NT2/D1 (cell line): Measurements from ENCODE around the gene ICOSLG.

Experiments
- DNase-seq: peaks from one replicate; pipeline ENCODE4 v3.0.0-alpha.2; 2011; ENCODE audit warnings: low read depth, low spot score
- H3K27me3 ChIP-seq: 2 replicates; pipeline ENCODE4 v1.6.0; 2011; ENCODE audit warnings: mild to moderate bottlenecking; ENCODE audit not compliant: insufficient read length, insufficient read depth
- H3K36me3 ChIP-seq: 2 replicates; pipeline ENCODE4 v1.6.1; 2011; ENCODE audit warnings: mild to moderate bottlenecking, low read length, mixed read lengths; ENCODE audit not compliant: insufficient read depth, insufficient read length
- H3K4me1 ChIP-seq: 2 replicates; pipeline ENCODE4 v1.5.1; 2011; ENCODE audit not compliant: insufficient read depth, insufficient read length
- H3K4me3 ChIP-seq: 2 replicates; pipeline ENCODE4 v1.5.1; 2011; ENCODE audit warnings: low read depth; ENCODE audit not compliant: insufficient read length
- H3K9ac ChIP-seq: 2 replicates; pipeline ENCODE4 v1.6.0; 2011; ENCODE audit warnings: low read depth; ENCODE audit not compliant: insufficient read length
- H3K9me3 ChIP-seq: 2 replicates; pipeline ENCODE4 v1.5.1; 2011; ENCODE audit warnings: mild to moderate bottlenecking, low read length; ENCODE audit not compliant: insufficient read depth
- SUZ12 ChIP-seq: IDR thresholded peaks from 2 replicates; pipeline ENCODE4 v1.6.1; 2011; ENCODE audit not compliant: insufficient read length, insufficient read depth; ENCODE audit errors: extremely low read depth
- YY1 ChIP-seq: IDR thresholded peaks from 2 replicates; pipeline ENCODE4 v1.6.1; 2011; ENCODE audit not compliant: insufficient read length, insufficient read depth
- ZNF274 ChIP-seq: IDR thresholded peaks from 2 replicates; pipeline ENCODE4 v1.6.1; 2011; ENCODE audit warnings: mild to moderate bottlenecking, low read depth, low read length

The ICOSLG gene

DNA sequence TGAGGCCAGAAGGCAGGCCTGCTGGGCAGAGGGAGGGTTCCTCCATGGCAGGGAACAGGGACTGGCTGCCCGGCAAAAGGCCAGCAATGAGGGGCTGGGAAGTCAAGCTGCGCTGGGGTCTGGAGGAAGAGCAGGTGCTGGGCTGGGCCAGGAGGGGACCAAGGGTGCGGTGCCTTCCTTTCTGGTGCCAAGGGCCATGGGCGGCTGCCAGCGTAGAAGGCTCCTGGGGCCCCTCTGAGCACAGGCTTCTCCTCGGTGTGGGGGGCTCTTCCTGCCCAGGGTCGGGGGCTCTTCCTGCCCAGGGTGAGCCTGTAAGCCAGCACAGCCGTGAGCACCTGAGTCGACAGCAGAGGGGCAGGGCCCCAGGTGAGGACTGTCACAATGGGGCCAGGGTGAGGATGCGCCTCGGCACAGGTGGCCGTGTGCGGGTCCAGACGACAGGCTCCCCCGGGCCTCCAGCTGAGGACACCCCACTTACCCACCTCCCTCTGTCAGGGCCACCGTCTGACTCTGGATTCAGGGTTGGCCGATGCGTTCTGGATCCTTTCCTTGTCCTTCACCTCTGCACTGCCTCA is 31.6 kb upstream of the ICOSLG start:
- DNase-seq, result no peak

GRCh38 chr21:44271558-44272283 is 31.0 kb upstream of the ICOSLG start:
- no peak for DNase-seq
- Histone ChIP-seq H3K27me3 (no peaks in the 10 kb centered on the region), H3K9me3 (0 out of 2 replicates have a peak, but pooled peaks cover 4% of the 10 kb centered on the region), H3K4me3 (no peak overlapping the region), H3K9ac (no peak overlapping the region), H3K4me1 (peaks cover 7% of the 10 kb centered on the region), H3K36me3 (no peaks in the 10 kb centered on the region)
- TF ChIP-seq ZNF274 (no peak), YY1 (no peak), SUZ12 (no peak)

More for the DNA sequence above, 31.6 kb upstream of the ICOSLG start:
- Histone ChIP-seq H3K36me3 (no peaks in the 10 kb centered on the region), H3K4me3 (no peak overlapping the region), H3K4me1 (peaks cover 7% of the 10 kb centered on the region), H3K27me3 (no peaks in the 10 kb centered on the region), H3K9me3 (0 out of 2 replicates have a peak, but pooled peaks cover 4% of the 10 kb centered on the region), H3K9ac (no peak overlapping the region)
- no peak for TF ChIP-seq YY1
- no peak for TF ChIP-seq SUZ12
- no peak for TF ChIP-seq ZNF274

DNA sequence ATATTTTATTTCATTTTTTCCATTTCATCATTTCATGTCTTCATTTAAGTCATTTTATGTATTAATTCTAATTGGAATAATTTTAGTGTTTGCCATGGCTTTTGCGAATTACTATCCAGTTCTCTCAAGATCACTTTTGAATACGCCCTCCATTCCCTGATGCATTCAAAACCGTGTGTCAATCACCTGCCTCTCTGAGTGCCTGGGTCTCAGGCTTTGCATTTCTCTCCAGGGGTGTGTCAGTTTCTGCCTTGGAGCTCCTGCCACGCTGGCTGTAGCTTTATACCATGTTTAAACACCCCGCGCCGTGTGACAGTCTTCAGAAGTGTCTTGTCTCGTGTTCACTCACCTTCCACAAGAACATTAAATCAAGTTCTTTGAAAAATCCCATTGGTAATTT is 28.3 kb upstream of the ICOSLG start:
- H3K27me3 ChIP-seq, result no peaks in the 10 kb centered on the region
- H3K36me3 ChIP-seq, result no peaks in the 10 kb centered on the region
- no peaks in the 10 kb centered on the region for H3K9me3 ChIP-seq
- H3K4me1 ChIP-seq, result peaks cover 12% of the 10 kb centered on the region
- H3K4me3 ChIP-seq, result no peak overlapping the region
- TF ChIP-seq ZNF274, result no peak
- TF ChIP-seq SUZ12, result no peak
- no peak for TF ChIP-seq YY1
- no peak overlapping the region for H3K9ac ChIP-seq
- DNase-seq, result no peak

- no peak overlapping the region for H3K4me3 ChIP-seq
- no peak for DNase-seq
- H3K9me3 ChIP-seq, result no peaks in the 10 kb centered on the region
- TF ChIP-seq ZNF274, result no peak
- TF ChIP-seq YY1, result no peak
- TF ChIP-seq SUZ12, result no peak
- H3K27me3 ChIP-seq, result no peaks in the 10 kb centered on the region
- no peak overlapping the region for H3K9ac ChIP-seq
- peaks cover 14% of the 10 kb centered on the region for H3K4me1 ChIP-seq
- no peaks in the 10 kb centered on the region for H3K36me3 ChIP-seq
Observed at GRCh38 chr21:44267655-44268142, 27.0 kb upstream of the ICOSLG start.

DNA sequence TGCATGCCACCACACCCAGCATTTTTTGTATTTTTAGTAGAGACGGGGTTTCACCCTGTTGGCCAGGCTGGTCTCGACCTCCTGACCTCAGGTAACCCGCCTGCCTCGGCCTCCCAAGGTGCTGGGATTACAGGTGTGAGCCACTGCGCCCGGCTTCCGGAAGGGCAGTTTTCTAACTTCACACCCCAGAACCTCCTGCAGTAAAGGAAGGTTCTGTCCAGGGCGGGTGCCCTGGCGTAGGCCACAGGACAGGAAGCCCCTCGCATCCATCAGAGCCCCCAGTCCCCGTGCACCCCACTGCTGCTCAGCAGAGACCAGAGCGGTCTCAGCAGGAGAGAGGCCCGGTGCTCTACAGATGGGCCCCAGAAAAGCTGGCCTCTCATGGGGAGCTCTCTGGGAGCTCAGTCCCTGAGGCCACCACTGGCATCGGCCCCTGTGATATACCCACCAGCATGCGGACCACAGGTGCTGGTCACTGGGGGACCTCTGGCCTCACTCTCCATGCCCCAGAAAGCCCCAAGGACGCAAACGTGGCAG is 25.1 kb upstream of the ICOSLG start:
- Histone ChIP-seq H3K9ac (no peak overlapping the region), H3K27me3 (no peaks in the 10 kb centered on the region), H3K4me1 (peaks cover 15% of the 10 kb centered on the region), H3K36me3 (no peaks in the 10 kb centered on the region), H3K4me3 (no peak overlapping the region), H3K9me3 (no peaks in the 10 kb centered on the region)
- no peak for DNase-seq
- TF ChIP-seq YY1 (no peak), SUZ12 (no peak), ZNF274 (no peak)

DNA sequence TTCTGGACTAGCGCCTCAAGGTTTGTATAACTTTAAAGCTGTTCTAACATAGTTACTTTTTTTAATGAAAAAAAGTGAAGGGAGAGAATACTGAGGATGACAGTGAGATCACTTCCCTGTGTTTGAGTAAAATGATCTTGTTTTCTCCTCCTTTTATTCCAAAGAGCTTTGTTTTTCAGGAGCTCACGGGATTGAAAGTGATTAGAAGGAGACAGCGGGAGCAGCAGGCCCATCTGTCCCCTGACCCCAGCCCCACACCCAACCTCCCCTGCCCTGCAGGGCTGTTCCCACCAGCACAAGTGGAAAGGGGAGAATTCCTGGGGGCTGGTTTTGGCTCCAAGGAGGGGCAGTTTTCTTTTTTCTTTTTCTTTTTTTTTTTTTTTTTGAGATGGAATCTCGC is 23.0 kb upstream of the ICOSLG start:
- no peaks in the 10 kb centered on the region for H3K9me3 ChIP-seq
- H3K9ac ChIP-seq, result peak overlapping the region; percentile 61
- H3K4me1 ChIP-seq, result peaks cover 15% of the 10 kb centered on the region
- no peaks in the 10 kb centered on the region for H3K36me3 ChIP-seq
- no peaks in the 10 kb centered on the region for H3K27me3 ChIP-seq
- DNase-seq, result no peak
- H3K4me3 ChIP-seq, result no peak overlapping the region
- TF ChIP-seq SUZ12 (no peak), YY1 (no peak), ZNF274 (no peak)

DNA sequence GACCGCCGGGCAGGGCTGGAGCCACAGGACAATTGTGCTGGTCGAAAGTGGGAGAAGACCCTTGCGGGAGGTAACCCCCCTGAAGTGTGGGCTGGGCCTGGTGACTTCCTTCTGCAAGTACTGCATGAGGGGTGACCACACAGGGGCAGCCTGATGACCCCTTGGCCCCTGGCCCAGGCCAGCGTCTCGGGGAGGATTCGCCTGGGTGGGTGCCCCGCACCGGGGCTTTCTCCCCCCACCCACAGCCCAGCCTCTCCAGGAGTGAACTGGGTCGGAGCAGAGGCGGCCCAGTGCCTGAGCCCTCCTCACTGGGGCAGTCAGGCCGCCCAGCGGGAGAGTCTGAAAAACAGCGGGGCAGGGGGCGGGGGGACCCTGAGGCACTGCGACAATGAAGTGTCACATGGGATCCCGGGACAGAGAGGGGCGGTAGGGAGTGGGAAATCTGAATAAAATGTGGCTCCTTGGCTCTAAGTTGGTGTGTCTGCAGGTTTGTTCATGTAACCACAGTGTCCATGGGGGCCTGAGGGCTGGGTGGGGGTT is 22.5 kb upstream of the ICOSLG start:
- H3K36me3 ChIP-seq, result no peaks in the 10 kb centered on the region
- TF ChIP-seq ZNF274, result no peak
- TF ChIP-seq YY1, result no peak
- TF ChIP-seq SUZ12, result no peak
- peak; percentile 51 for DNase-seq
- H3K27me3 ChIP-seq, result no peaks in the 10 kb centered on the region
- H3K9me3 ChIP-seq, result no peaks in the 10 kb centered on the region
- peaks cover 15% of the 10 kb centered on the region for H3K4me1 ChIP-seq
- peak overlapping the region; percentile 29 for H3K4me3 ChIP-seq
- peak overlapping the region; percentile 81 for H3K9ac ChIP-seq
